GM18909 (cell line): ENCODE data around the gene MAP2K5.
A peak's percentile ranks its signal among the peaks of the same experiment; 100 is the strongest.

ENCODE experiments used
- ATAC-seq: cut with Tn5 transposase; IDR thresholded peaks from one replicate; pipeline ENCODE4 v1.9.1; 2021; ENCODE audit warnings: mild to moderate bottlenecking; ENCODE audit not compliant: unreplicated experiment, poor library complexity

MAP2K5 gene

GRCh38 chr15:67745073-67746006 is 202.8 kb downstream of the MAP2K5 start:
- no peak for ATAC-seq

GRCh38 chr15:67746022-67746421 is 203.5 kb downstream of the MAP2K5 start:
- no peak for ATAC-seq

GRCh38 chr15:67746450-67746849 is 203.9 kb downstream of the MAP2K5 start:
- ATAC-seq: no peak

DNA sequence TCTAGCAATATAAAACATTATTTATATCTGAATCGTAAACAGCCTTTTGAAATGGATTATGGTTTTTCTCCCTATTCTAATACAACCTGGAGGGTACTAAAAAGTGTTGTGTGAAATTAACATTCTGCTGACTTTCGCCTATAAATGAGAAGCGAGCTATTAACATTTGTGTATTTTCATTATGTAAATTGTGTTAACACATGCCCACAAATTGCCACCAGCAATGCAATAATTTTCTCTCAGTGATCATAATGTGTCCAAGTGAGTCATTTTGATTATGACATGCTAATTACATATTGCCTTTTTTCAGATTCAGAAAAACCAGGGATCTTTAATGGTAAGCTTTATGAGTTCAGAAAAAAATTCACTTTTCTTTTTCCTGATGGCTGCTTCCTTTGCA is 205.4 kb downstream of the MAP2K5 start:
- no peak for ATAC-seq

DNA sequence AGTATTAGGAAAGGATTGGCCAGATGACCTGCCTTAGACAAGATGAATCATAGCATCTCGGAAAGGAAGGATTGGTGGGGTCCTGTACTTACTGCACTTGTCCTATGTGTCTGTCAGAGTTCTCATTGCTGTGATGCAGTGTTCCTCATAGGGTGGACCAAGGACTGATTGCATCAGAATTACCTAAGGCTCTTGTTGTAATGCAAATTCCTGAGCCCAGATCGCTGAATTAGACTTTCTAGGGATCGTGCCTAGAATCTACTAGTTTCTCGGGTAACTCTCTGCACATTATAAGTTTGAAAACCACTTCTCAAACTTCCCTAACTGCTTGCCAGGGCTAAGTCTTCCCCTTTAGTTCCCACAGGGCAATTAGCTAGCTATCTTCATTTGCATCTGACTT is 207.9 kb downstream of the MAP2K5 start:
- ATAC-seq: no peak

DNA sequence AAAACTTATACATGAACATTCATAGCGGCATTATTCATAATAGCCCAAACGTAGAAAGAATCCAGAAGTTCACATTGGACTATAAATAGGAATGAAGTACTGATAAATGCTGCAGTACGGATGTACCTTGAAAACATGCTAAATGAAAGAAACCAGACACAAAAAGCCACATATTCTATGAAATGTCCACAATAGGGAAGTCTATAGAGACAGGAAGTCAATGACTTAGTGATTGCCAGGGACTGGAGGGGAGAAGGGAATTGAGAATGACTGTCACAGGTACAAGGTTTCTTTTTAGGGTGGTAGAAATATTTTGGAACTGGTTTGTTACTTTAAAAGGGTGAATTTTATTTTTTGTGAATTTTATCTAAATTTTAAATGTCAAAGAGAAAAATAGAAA is 211.4 kb downstream of the MAP2K5 start:
- ATAC-seq: no peak

DNA sequence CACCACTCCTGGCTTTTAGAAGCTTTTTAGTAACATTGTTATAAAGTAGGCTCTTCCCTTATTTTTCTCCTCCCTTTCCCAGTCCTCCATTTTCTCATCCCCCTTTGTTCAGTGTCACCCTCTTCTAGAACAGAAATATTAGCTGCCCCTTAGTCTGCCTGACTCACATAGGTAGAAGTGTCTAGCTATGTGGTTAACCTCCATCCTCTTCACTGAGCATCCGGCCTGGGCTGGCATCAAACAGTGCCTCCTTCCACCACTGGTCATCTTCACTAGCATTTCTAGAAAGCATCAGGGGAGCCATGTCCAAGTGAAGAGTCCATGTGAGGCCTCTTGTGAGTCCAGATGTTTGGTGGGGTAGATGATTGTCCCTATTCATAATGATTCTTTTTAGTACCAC is 212.8 kb downstream of the MAP2K5 start:
- no peak for ATAC-seq

GRCh38 chr15:67755936-67756335 is 213.4 kb downstream of the MAP2K5 start:
- ATAC-seq: no peak

- no peak for ATAC-seq
These were observed 216.3 kb downstream of the MAP2K5 start for GRCh38 chr15:67758619-67759300.

DNA sequence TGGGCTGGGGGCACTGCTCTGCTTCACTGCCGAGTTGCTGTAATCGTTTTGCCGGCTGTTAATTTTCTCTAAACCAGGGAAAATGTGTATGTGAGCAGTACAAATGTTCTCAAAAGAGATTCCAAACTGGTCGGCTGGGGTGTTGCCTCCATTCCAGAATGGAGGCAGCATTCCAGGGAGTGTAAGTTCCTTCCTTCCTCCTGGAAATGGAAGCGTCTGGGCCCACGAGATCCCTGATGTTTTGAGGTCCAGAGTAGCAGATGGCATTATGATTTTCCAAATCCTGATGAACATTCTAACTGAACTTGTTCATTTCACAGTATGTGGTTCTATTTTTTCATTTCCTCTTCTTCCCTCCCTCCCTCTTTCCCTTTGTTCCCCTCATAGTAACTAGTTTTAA is 218.4 kb downstream of the MAP2K5 start:
- no peak for ATAC-seq

DNA sequence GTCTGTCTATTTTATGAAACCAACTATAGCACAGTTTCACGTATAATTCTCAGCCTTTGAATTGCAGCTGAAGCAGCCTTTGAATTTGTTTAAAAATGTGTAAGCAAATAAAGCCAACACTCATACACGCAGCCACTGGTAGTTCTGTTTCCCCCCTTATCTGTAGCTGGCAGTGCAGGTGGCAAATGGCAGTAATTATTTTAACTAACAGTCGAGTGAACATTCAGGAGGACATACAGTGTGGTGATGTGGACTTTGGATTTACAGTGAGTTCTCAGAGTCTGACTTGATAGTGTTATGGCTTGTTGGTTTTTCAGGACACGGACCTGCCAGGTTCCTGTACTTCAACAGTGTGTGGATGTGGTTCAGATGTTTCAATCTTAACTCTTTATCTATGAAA is 218.8 kb downstream of the MAP2K5 start:
- no peak for ATAC-seq

- peak; percentile 85 for ATAC-seq
These were observed 220.3 kb downstream of the MAP2K5 start for GRCh38 chr15:67762610-67763368.

GRCh38 chr15:67765701-67766100 is 223.2 kb downstream of the MAP2K5 start:
- no peak for ATAC-seq

DNA sequence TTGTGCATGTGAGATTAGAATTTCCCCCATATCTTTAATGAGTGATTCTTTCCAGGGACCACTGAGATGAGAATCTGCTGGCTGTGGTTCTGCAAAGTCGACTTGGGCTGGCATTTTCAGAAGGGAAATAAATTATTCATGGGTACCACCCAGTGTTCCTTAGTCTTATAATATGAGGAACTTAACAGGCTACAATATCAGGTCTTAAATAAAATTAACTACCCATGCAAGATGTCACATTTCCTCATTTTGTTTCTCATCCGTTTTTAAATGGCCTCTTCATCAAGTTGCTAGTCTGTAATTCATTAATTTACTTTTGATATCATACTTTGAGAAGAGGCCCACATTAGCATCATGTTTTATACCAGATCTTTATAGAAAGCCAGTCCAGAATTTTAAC is 224.5 kb downstream of the MAP2K5 start:
- no peak for ATAC-seq

DNA sequence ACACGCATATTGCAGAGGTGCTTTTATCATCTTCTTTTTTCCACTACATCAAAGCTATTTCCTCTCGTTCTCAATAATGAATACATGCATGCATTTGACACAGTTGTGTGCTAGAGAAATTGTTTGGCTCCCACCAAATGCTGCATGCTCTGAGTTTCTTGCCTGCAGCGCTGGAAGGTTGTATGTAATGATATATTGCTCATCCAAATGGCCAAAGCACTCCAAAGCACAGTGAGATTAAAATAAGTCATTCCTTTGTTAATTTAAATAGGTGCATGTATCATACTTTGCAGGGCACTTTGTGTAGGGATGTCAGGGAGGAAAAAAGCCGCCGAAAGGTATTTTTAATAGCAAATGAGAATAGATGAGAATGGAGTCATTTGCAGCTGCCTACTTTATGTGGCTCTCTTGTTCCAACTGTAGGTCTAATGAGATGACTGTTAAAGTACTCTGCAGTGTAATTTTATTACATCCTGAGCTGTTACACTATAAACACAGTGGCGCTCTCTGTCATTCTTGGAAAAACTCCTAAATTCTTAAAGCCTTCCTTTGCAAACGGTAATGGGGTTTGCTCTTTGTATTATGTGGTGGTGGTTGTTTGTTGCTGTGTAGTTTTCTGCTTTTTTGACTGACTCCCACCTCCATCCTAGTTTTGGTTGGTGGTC is 225.9 kb downstream of the MAP2K5 start:
- ATAC-seq: no peak

DNA sequence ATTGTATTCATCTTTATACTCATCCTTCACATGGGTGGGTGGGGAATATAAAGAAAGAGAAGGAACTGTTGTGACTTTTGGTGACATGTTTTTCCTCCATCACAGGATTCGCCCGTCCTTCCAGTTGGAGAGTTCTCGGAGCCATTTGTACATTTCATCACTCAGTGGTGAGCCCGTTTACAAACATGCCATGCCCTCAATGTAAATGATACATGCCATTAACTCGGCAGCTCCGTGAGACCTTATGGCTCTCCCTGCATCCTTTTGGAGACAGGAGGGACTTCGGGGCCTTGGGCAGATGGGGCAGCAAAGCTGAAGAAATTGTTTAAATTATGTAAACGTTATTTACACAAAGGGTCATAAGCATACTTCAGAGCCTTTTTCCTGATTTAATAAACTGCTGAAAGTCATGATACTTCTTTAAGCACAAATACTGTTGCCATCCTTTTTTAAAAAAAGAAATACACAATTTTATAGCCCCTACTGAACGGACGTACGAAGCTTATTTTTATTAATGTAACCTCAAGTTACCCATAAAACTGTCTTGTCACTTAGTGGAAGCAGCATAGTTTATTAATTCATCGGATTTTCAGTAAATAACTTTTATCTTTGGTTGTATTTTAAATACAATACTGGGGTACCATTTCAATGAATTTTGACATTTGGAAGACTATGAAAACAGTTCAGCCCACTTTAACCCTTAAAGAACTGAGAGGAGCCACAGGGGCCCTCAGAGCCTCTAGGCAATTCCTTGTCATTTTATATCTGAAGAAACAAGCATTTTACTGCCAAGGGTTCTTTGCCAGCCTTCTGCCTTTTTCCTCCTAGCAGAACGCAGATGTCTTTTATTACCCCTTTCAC is 227.2 kb downstream of the MAP2K5 start:
- ATAC-seq: no peak

GRCh38 chr15:67770358-67770628 is 227.8 kb downstream of the MAP2K5 start:
- no peak for ATAC-seq

DNA sequence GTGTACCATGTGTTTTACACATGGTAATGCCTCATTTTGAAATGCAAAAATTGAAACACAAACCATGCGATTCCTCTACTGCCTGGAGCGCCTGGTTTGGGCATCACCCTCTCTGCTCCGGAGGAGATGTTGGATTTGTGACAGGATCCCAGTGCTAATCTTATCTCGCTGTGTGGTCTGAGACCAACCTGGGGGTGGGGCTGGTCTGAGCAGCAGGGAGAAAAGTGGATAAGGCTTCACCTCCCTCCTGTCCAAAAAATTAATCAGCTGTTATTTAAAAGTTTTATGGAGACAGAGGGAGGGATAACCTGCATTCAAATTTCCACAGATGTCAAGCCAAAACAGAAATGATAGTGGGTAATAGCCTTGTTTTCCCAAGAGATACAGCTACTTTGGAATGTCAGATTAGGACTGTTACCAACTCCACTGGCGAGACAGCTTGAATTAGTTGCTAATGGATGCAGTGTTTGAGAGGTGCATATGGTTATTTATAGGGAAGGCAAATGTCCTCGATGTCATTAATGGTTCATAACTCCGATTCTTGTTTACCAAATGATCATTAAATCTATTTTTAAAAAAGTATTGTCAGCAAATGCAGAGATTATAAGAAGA is 228.8 kb downstream of the MAP2K5 start:
- ATAC-seq: no peak

DNA sequence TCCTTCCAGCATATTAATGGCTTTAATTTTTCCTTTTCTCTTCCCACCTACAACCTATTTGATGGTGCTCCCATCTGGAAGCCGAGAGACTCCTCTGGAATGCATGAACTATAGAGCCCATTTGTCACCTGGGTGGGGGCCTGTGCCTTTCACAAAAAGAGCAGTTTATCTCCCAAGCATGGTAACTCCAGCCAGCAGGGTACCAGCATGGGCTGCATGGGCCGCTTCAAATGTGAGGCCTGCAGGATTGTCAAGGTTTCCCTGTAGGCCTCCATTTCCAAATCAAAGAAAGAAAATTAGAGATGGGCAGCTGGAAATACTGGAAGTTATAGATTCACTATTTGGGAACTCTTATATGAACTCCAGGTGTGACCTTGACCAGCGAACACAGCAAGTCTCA is 232.1 kb downstream of the MAP2K5 start:
- ATAC-seq: no peak
